ENCODE results near the gene ZNF236. TPM values are rescaled to one million over a fixed set of nuclear protein-coding genes. Genes with fewer than 3 reads are reported as not detected.

Gene ZNF236
- total RNA-seq, 6 experiments from 2014 or later = 6.3 to 10.4 (median 8.1) TPM

DNA sequence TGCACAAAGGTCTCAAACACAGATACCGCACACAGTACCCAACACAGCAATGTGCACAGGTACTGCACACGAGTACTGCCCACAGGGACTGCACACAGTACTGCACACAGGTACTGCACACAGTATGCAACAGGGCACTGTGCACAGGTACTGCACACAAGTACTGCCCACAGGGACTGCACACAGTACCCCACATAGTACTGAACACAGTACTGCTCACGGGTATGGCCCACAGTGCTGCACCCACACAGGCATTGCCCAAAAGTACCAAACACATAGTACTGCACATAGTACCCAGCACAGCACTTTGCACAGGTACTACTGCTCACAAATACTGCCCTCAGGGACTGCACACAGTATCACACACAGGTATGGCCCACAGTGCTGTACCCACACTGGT lies 73.1 kb downstream of the ZNF236 start:
- H3K4me1 Mint-ChIP-seq (ENCODE audit: low read depth) = no peaks in the 10 kb centered on the region
- peaks cover 37% of the 10 kb centered on the region for H3K36me3 Mint-ChIP-seq (ENCODE audit: low read depth)
- H3K27ac Mint-ChIP-seq = no peak overlapping the region
- H3K4me3 Mint-ChIP-seq = no peak overlapping the region
- H3K9me3 Mint-ChIP-seq = no peaks in the 10 kb centered on the region
- TF ChIP-seq, protein P1, sequence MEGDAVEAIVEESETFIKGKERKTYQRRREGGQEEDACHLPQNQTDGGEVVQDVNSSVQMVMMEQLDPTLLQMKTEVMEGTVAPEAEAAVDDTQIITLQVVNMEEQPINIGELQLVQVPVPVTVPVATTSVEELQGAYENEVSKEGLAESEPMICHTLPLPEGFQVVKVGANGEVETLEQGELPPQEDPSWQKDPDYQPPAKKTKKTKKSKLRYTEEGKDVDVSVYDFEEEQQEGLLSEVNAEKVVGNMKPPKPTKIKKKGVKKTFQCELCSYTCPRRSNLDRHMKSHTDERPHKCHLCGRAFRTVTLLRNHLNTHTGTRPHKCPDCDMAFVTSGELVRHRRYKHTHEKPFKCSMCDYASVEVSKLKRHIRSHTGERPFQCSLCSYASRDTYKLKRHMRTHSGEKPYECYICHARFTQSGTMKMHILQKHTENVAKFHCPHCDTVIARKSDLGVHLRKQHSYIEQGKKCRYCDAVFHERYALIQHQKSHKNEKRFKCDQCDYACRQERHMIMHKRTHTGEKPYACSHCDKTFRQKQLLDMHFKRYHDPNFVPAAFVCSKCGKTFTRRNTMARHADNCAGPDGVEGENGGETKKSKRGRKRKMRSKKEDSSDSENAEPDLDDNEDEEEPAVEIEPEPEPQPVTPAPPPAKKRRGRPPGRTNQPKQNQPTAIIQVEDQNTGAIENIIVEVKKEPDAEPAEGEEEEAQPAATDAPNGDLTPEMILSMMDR (IDR thresholded peaks at IDR 0.05) = no peak
- DNase-seq = no peak
- H3K27me3 Mint-ChIP-seq (ENCODE audit: insufficient read depth) = no peaks in the 10 kb centered on the region

GRCh38 chr18:76896677-76897076 lies 74.3 kb downstream of the ZNF236 start:
- peaks cover 39% of the 10 kb centered on the region for H3K36me3 Mint-ChIP-seq (ENCODE audit: low read depth)
- TF ChIP-seq, protein P1 (IDR thresholded peaks at IDR 0.05) = no peak
- no peak for DNase-seq
- no peaks in the 10 kb centered on the region for H3K4me1 Mint-ChIP-seq (ENCODE audit: low read depth)
- no peaks in the 10 kb centered on the region for H3K27me3 Mint-ChIP-seq (ENCODE audit: insufficient read depth)
- no peak overlapping the region for H3K4me3 Mint-ChIP-seq
- no peak overlapping the region for H3K27ac Mint-ChIP-seq
- H3K9me3 Mint-ChIP-seq = no peaks in the 10 kb centered on the region

DNA sequence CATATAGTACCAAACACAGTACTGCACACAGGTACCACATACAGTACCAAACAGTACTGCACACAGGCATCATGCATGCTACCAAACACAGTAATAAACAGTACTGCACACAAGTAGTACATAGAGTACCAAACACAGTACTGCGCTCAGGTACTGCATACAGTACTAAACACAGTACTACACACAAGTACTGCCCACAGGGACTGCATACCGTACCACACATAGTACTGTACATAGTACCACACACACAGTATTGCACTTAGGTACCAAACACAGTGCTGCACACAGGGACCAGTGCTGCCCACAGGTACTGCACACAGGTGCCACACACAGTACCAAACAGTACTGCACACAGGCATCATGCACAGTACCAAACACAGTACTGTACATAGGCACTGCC lies 74.9 kb downstream of the ZNF236 start:
- Mint-ChIP-seq H3K27me3 (ENCODE audit: insufficient read depth) (no peaks in the 10 kb centered on the region), H3K4me1 (ENCODE audit: low read depth) (no peaks in the 10 kb centered on the region), H3K36me3 (ENCODE audit: low read depth) (peaks cover 35% of the 10 kb centered on the region), H3K9me3 (no peaks in the 10 kb centered on the region), H3K4me3 (no peak overlapping the region), H3K27ac (no peak overlapping the region)
- TF ChIP-seq, protein P1 (IDR thresholded peaks at IDR 0.05) = no peak
- no peak for DNase-seq

- H3K27me3 Mint-ChIP-seq (ENCODE audit: insufficient read depth) = no peaks in the 10 kb centered on the region
- H3K9me3 Mint-ChIP-seq = no peaks in the 10 kb centered on the region
- H3K27ac Mint-ChIP-seq = no peak overlapping the region
- TF ChIP-seq, protein P1 (IDR thresholded peaks at IDR 0.05) = no peak
- peaks cover 11% of the 10 kb centered on the region for H3K36me3 Mint-ChIP-seq (ENCODE audit: low read depth)
- no peak overlapping the region for H3K4me3 Mint-ChIP-seq
- H3K4me1 Mint-ChIP-seq (ENCODE audit: low read depth) = no peaks in the 10 kb centered on the region
- DNase-seq = no peak
These were observed 81.0 kb downstream of the ZNF236 start for GRCh38 chr18:76903386-76903785.

- TF ChIP-seq, protein P1 (IDR thresholded peaks at IDR 0.05) = no peak
- H3K4me3 Mint-ChIP-seq = no peak overlapping the region
- H3K27me3 Mint-ChIP-seq (ENCODE audit: insufficient read depth) = no peaks in the 10 kb centered on the region
- H3K4me1 Mint-ChIP-seq (ENCODE audit: low read depth) = no peaks in the 10 kb centered on the region
- H3K9me3 Mint-ChIP-seq = no peaks in the 10 kb centered on the region
- DNase-seq = no peak
- H3K27ac Mint-ChIP-seq = no peak overlapping the region
- H3K36me3 Mint-ChIP-seq (ENCODE audit: low read depth) = peaks cover 4% of the 10 kb centered on the region; the same call in 1 of the 2 replicates
These were observed 83.5 kb downstream of the ZNF236 start for GRCh38 chr18:76905821-76906220.

DNA sequence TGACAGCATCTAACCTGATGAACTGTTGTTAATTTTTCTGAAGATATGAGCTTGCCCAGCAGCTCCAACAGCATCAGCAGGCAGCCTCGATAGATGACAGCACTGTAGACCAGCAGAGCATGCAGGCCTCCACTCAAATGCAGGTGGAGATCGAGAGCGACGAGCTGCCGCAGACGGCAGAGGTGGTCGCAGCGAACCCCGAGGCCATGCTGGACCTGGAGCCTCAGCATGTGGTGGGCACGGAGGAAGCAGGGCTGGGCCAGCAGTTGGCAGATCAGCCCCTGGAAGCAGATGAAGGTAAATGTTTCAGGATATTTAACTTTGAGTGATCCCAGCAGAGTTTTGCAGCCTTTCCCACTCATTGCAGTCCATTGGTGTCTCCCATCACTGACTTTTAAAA lies 85.9 kb downstream of the ZNF236 start:
- Mint-ChIP-seq H3K4me1 (ENCODE audit: low read depth) (no peaks in the 10 kb centered on the region), H3K36me3 (ENCODE audit: low read depth) (no peaks in the 10 kb centered on the region; the same call in 1 of the 2 replicates), H3K27me3 (ENCODE audit: insufficient read depth) (no peaks in the 10 kb centered on the region), H3K4me3 (no peak overlapping the region), H3K9me3 (no peaks in the 10 kb centered on the region), H3K27ac (no peak overlapping the region)
- DNase-seq = no peak
- TF ChIP-seq, protein P1 (IDR thresholded peaks at IDR 0.05) = no peak
